Activated CD8-positive, alpha-beta T cell treated with anti-CD3 and anti-CD28 coated beads for 36 hours (primary cell): ENCODE measurements around the gene ATXN7. TPM values are rescaled to one million over a fixed set of nuclear protein-coding genes. Genes with fewer than 3 reads are reported as not detected.

Experiments
- ATAC-seq: fragments of 200-7000 bp; cut with Tn5 transposase; one replicate; pipeline ENCODE4 v1.10.0; 2021; ENCODE audit warnings: mild to moderate bottlenecking, moderate library complexity
- CTCF ChIA-PET: fragments of 350-600 bp; sonication (Branson Sonifier 250); formaldehyde crosslinking; loops from one replicate; lab custom pipeline; 2021; ENCODE audit warnings: antibody characterized with exemption; lab: Charles Lee
- POLR2A ChIA-PET: fragments of 350-600 bp; sonication (Branson Sonifier 250); formaldehyde crosslinking; loops from one replicate; lab custom pipeline; 2021; ENCODE audit warnings: antibody characterized with exemption; lab: Charles Lee
- DNase-seq: peaks from one replicate; pipeline ENCODE4 v3.0.0-alpha.2; 2020
- H3K27ac Mint-ChIP-seq: one replicate; pipeline ENCODE4 v1.8.0; 2021; ENCODE audit warnings: mild to moderate bottlenecking, mixed read lengths
- H3K27me3 Mint-ChIP-seq: one replicate; pipeline ENCODE4 v1.8.0; 2021; ENCODE audit warnings: mixed read lengths
- H3K36me3 Mint-ChIP-seq: one replicate; pipeline ENCODE4 v1.8.0; 2021; ENCODE audit warnings: low read depth, mixed read lengths
- H3K4me1 Mint-ChIP-seq: one replicate; pipeline ENCODE4 v1.8.0; 2021; ENCODE audit warnings: low read depth, mixed read lengths
- H3K4me3 Mint-ChIP-seq: one replicate; pipeline ENCODE4 v1.8.0; 2021; ENCODE audit warnings: mild to moderate bottlenecking, moderate library complexity, mixed read lengths
- H3K9me3 Mint-ChIP-seq: one replicate; pipeline ENCODE4 v1.8.0; 2021; ENCODE audit warnings: mixed read lengths
- intact Hi-C: fragments of 100-400 bp; cut with micrococcal nuclease; formaldehyde crosslinking; loops from one replicate; pipeline ENCODE4 v1.10.0; 2022
- total RNA-seq, 2 experiments: library from RNA; stranded (reverse); gene quantifications; one replicate each; pipeline ENCODE4 v1.2.3, GENCODE V29; 2021
- TF ChIP-seq, protein P1 (sequence below): fragments of 200-600 bp; IDR thresholded peaks from one replicate; pipeline ENCODE4 v1.8.0; 2022; ENCODE audit warnings: antibody characterized with exemption, mild to moderate bottlenecking

Gene ATXN7
- total RNA-seq, 2 experiments from 2014 or later = 22.5 to 25.9 TPM

DNA sequence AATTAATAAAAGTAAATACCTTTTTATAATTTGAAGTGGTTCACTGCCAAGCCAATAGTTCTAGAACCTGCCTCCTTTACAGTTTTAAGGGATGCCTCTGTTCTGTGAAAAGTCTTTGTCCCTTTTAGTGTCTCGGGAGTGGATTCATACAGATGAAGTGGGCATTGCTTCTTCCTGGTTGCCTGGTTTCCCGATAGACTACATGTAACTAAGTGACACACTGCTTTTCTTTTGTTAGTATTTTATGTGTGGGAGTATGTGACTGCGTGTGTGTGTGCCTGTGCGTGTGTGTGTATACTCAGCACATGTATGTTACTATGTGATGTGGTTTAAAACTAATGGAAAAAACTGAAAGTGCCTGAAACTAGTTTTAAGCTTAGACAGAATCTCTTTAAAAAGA is 138.6 kb downstream of the ATXN7 start:
- TF ChIP-seq, protein P1, sequence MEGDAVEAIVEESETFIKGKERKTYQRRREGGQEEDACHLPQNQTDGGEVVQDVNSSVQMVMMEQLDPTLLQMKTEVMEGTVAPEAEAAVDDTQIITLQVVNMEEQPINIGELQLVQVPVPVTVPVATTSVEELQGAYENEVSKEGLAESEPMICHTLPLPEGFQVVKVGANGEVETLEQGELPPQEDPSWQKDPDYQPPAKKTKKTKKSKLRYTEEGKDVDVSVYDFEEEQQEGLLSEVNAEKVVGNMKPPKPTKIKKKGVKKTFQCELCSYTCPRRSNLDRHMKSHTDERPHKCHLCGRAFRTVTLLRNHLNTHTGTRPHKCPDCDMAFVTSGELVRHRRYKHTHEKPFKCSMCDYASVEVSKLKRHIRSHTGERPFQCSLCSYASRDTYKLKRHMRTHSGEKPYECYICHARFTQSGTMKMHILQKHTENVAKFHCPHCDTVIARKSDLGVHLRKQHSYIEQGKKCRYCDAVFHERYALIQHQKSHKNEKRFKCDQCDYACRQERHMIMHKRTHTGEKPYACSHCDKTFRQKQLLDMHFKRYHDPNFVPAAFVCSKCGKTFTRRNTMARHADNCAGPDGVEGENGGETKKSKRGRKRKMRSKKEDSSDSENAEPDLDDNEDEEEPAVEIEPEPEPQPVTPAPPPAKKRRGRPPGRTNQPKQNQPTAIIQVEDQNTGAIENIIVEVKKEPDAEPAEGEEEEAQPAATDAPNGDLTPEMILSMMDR = no peak
- ChIA-PET CTCF (interaction anchor here (3.8 kb wide), 1 partner anchor 21 kb away, joined by 16 read pairs; the partner anchor contains the start of gene PSMD6), POLR2A (no interaction called here)
- Mint-ChIP-seq H3K36me3 (peaks cover 39% of the 10 kb centered on the region), H3K27ac (peak overlapping the region; percentile 76), H3K9me3 (no peaks in the 10 kb centered on the region), H3K4me3 (no peak overlapping the region), H3K27me3 (no peaks in the 10 kb centered on the region), H3K4me1 (peaks cover 9% of the 10 kb centered on the region)
- intact Hi-C loops = no loop called here
- ATAC-seq (no peak), DNase-seq (no peak)

DNA sequence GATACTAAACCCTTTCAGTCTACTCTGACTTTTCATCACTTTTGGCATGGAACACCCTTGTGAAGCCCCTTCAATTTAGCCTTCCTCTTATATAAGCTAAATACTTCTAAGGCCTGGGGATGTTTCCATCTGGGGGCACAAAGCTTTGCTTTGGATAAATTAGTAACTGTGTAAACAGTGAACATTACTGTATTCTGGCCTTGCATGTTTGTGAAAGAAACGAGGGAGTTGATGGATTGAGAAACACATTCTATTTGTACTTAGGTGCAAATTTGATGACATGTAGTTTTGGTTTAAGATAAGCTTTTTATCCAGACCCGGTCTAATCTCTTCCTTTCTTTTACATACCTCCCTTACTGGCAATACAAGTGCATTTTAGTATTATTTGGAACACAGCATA is 139.9 kb downstream of the ATXN7 start:
- DNase-seq = no peak
- ChIA-PET POLR2A (interaction anchor here (0.8 to 1.2 kb wide), 3 partner anchors 9 to 15 kb away, joined by 3 read pairs; no protein-coding TSS in a partner anchor), CTCF (interaction anchor here (0.9 to 3.8 kb wide), 7 partner anchors 9 to 42 kb away, joined by 3 to 16 read pairs (median 5); partner anchors contain the start of gene PSMD6)
- H3K4me3 Mint-ChIP-seq = no peak overlapping the region
- H3K4me1 Mint-ChIP-seq = peaks cover 19% of the 10 kb centered on the region
- H3K9me3 Mint-ChIP-seq = no peaks in the 10 kb centered on the region
- ATAC-seq = no peak
- TF ChIP-seq, protein P1 = no peak
- no peak overlapping the region for H3K27ac Mint-ChIP-seq
- intact Hi-C loops = no loop called here
- peaks cover 31% of the 10 kb centered on the region for H3K36me3 Mint-ChIP-seq
- no peaks in the 10 kb centered on the region for H3K27me3 Mint-ChIP-seq

DNA sequence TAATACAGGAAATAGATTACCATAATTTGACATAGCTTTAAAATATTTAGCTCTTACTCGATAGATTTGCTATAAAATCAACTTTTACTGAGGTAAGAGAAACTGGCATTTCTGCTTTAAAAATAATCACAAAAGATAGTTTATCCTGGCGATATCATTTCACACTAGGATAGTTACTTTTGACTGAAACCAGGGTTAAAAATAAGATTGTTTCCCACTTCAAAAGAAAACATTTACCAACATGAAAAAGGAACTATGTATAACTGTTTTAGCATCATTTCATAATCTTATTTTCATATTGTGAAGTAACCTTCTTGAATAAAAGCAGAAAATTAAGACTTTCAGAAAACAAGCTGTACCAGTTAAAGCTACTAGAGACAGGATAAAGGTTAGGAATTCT is 144.3 kb downstream of the ATXN7 start:
- intact Hi-C loops = no loop called here
- H3K27me3 Mint-ChIP-seq = no peaks in the 10 kb centered on the region
- DNase-seq (no peak), ATAC-seq (no peak)
- H3K4me1 Mint-ChIP-seq = peaks cover 31% of the 10 kb centered on the region
- ChIA-PET POLR2A (interaction anchor here (0.9 to 2.9 kb wide), 7 partner anchors 9 to 42 kb away, joined by 3 to 12 read pairs (median 5); no protein-coding TSS in a partner anchor), CTCF (interaction anchor here (1.0 to 5.6 kb wide), 12 partner anchors 10 to 46 kb away, joined by 3 to 39 read pairs (median 4); partner anchors contain the start of gene PSMD6)
- no peak overlapping the region for H3K4me3 Mint-ChIP-seq
- TF ChIP-seq, protein P1 = no peak
- peaks cover 38% of the 10 kb centered on the region for H3K36me3 Mint-ChIP-seq
- no peaks in the 10 kb centered on the region for H3K9me3 Mint-ChIP-seq
- H3K27ac Mint-ChIP-seq = peak overlapping the region; percentile 78

DNA sequence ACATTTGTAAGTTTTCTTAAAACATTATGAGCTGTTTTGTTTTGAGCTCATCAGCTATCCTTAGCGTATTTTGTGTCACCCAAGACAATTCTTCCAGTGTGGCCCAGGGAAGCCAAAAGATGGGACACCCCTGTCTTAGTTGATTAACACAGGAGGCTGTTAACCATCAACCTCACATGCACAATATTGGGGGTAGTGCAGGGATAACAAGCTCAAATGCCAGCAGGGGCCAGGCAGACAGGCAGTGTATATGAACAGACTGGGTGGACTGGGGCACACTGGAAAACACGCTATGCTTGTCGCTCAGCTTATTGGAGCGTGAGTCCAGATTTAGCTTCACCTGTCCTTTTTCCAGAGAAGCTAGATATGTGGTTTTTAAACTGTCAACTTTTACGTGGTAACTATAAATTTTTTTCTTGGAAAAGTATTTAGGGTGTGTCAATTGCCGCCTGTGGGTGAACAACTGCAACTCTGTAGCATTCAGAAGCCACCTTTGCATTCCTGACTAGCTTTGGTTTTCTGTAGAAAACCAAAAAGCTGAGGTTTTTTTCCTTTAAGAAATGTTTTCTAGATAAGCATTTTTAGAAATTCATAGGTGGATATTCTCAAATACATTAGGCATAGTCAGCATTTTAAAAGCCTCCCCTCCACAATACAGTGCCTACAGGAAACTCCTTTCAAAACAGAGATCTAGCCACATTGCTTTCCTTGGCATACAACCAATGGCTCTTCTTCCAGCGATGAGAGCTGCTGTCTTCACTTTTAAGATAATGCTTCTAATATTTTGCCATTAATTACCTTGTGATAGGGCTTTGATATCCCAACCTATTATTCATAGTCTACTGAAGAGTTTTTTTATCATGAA is 145.1 kb downstream of the ATXN7 start:
- no peak for ATAC-seq
- POLR2A ChIA-PET = interaction anchor here (0.9 to 2.9 kb wide), 7 partner anchors 10 to 43 kb away, joined by 3 to 12 read pairs (median 5); no protein-coding TSS in a partner anchor
- Mint-ChIP-seq H3K4me3 (no peak overlapping the region), H3K9me3 (no peaks in the 10 kb centered on the region), H3K4me1 (peaks cover 34% of the 10 kb centered on the region), H3K27me3 (no peaks in the 10 kb centered on the region), H3K27ac (peak overlapping the region; percentile 78), H3K36me3 (peaks cover 42% of the 10 kb centered on the region)
- CTCF ChIA-PET = interaction anchor here (1.0 to 5.6 kb wide), 11 partner anchors 10 to 47 kb away, joined by 3 to 39 read pairs (median 4); partner anchors contain the start of gene PSMD6
- TF ChIP-seq, protein P1 = no peak
- no peak for DNase-seq
- intact Hi-C loops = no loop called here
